SK-N-SH (cell line): ENCODE results near the gene MYO1E. TPM values are rescaled to one million over a fixed set of nuclear protein-coding genes. Genes with fewer than 3 reads are reported as not detected.
A peak's percentile ranks its signal among the peaks of the same experiment; 100 is the strongest.

Experiments used
- CTCF ChIA-PET: fragments of 300-600, 350-600 bp; formaldehyde crosslinking; extraction: SDS; loops from one replicate; lab custom pipeline; 2021; lab: Yijun Ruan, JAX
- POLR2A ChIA-PET: fragments of 350-600 bp; sonication (Branson Sonifier 250); formaldehyde crosslinking; extraction: SDS; loops from one replicate; lab custom pipeline; 2020; ENCODE audit warnings: antibody characterized with exemption, inconsistent platforms; lab: Yijun Ruan, JAX
- DNase-seq: peaks from one replicate; pipeline ENCODE4 v3.0.0; 2012
- H2AFZ ChIP-seq: fragments of 200-600 bp; sonication (generic); 2 replicates; pipeline ENCODE4 v1.8.1; 2016; ENCODE audit warnings: antibody characterized with exemption, mild to moderate bottlenecking, low read depth
- H3F3A ChIP-seq: fragments of 200-600 bp; sonication (generic); replicated peaks from 2 replicates; pipeline ENCODE3; 2016; ENCODE audit warnings: antibody characterized with exemption, mild to moderate bottlenecking; ENCODE audit not compliant: insufficient read depth
- H3K27ac ChIP-seq, 2 experiments: fragments of 200-500 bp in 1 of 2; fragments of 200-600 bp in 1 of 2; sonication (Bioruptor generic) in 1 of 2; sonication (generic), shearing (Covaris generic) in 1 of 2; 2 replicates each; pipeline versions ENCODE4 v1.5.1 to v1.6.1; 2014 to 2016; ENCODE audit warnings: low read depth in 2 of 2, inconsistent platforms in 1 of 2, low read length in 1 of 2, mild to moderate bottlenecking in 1 of 2, mixed read lengths in 1 of 2
- H3K27me3 ChIP-seq: fragments of 200-600 bp; sonication (generic), shearing (Covaris generic); 2 replicates; pipeline ENCODE4 v1.6.1; 2016; ENCODE audit warnings: mixed run types; ENCODE audit not compliant: insufficient read depth
- H3K36me3 ChIP-seq, 2 experiments: fragments of 200-500 bp in 1 of 2; fragments of 200-600 bp in 1 of 2; sonication (Bioruptor generic) in 1 of 2; sonication (generic) in 1 of 2; replicated peaks in 1 of 2; 2 replicates each; pipeline versions ENCODE3 to v1.5.1; 2014 to 2016; ENCODE audit warnings: low read length in 1 of 2, mild to moderate bottlenecking in 1 of 2; ENCODE audit not compliant: insufficient read depth in 2 of 2, control insufficient read depth in 1 of 2
- H3K4me1 ChIP-seq, 2 experiments: fragments of 200-500 bp in 1 of 2; fragments of 200-600 bp in 1 of 2; sonication (Bioruptor generic) in 1 of 2; sonication (generic), shearing (Covaris generic) in 1 of 2; 2 replicates each; pipeline versions ENCODE4 v1.5.1 to v1.6.1; 2014 to 2016; ENCODE audit warnings: low read depth in 1 of 2, low read length in 1 of 2, mixed run types in 1 of 2; ENCODE audit not compliant: insufficient read depth in 2 of 2, control insufficient read depth in 1 of 2
- H3K4me2 ChIP-seq: fragments of 200-600 bp; sonication (generic), shearing (Covaris generic); 2 replicates; pipeline ENCODE4 v1.6.1; 2017; ENCODE audit warnings: mixed run types
- H3K4me3 ChIP-seq, 2 experiments: fragments of 200-500 bp in 1 of 2; fragments of 200-600 bp in 1 of 2; sonication (Bioruptor generic) in 1 of 2; sonication (generic), shearing (Covaris generic) in 1 of 2; 2 replicates each; pipeline versions ENCODE4 v1.5.1 to v1.8.1; 2014 to 2016; ENCODE audit warnings: low read depth in 2 of 2, inconsistent platforms in 1 of 2, low read length in 1 of 2, mild to moderate bottlenecking in 1 of 2, mixed read lengths in 1 of 2, moderate library complexity in 1 of 2
- H3K79me2 ChIP-seq: fragments of 200-600 bp; sonication (generic); 2 replicates; pipeline ENCODE4 v1.8.1; 2017; ENCODE audit warnings: mild to moderate bottlenecking; ENCODE audit not compliant: insufficient read depth
- H3K9ac ChIP-seq: fragments of 200-600 bp; sonication (generic); 2 replicates; pipeline ENCODE4 v1.6.1; 2017; ENCODE audit warnings: mixed run types
- H3K9me2 ChIP-seq: fragments of 200-600 bp; sonication (generic); 2 replicates; pipeline ENCODE4 v1.6.1; 2017; ENCODE audit warnings: mixed run types
- H3K9me3 ChIP-seq: fragments of 200-600 bp; sonication (generic); 2 replicates; pipeline ENCODE4 v1.6.1; 2017; ENCODE audit warnings: mixed run types, mild to moderate bottlenecking, moderate library complexity
- H4K20me1 ChIP-seq: fragments of 200-600 bp; sonication (generic); 2 replicates; pipeline ENCODE4 v1.6.1; 2017; ENCODE audit warnings: mild to moderate bottlenecking, mixed run types; ENCODE audit not compliant: insufficient read depth
- CHD2 ChIP-seq: fragments of 150-350 bp; IDR thresholded peaks from 2 replicates; pipeline ENCODE4 v1.6.1; 2018; ENCODE audit warnings: low read length; ENCODE audit not compliant: partially characterized antibody
- ELF1 ChIP-seq: IDR thresholded peaks from 2 replicates; pipeline ENCODE4 v1.4.0; 2012
- EZH2phosphoT487 ChIP-seq: fragments of 200-600 bp; sonication (generic); IDR thresholded peaks from 2 replicates; pipeline ENCODE4 v1.6.1; 2017; ENCODE audit warnings: low read depth, mixed run types, mild to moderate bottlenecking, antibody characterized with exemption, moderate library complexity, borderline replicate concordance
- FOSL2 ChIP-seq: IDR thresholded peaks from 2 replicates; pipeline ENCODE4 v1.4.0; 2012; ENCODE audit warnings: low read depth, mild to moderate bottlenecking, moderate library complexity, borderline replicate concordance
- JUND ChIP-seq: IDR thresholded peaks from 2 replicates; pipeline ENCODE4 v1.4.0; 2012
- MAX ChIP-seq: IDR thresholded peaks from 2 replicates; pipeline ENCODE4 v1.4.0; 2012; ENCODE audit warnings: low read depth
- MXI1 ChIP-seq: IDR thresholded peaks from 2 replicates; pipeline ENCODE4 v1.6.1; 2012; ENCODE audit warnings: mild to moderate bottlenecking, low read depth, low read length, improper control_type of control experiment
- RCOR1 ChIP-seq: fragments of 150-350 bp; IDR thresholded peaks from 2 replicates; pipeline ENCODE4 v1.6.1; 2017; ENCODE audit warnings: antibody characterized with exemption, low read length
- SIN3A ChIP-seq: IDR thresholded peaks from 2 replicates; pipeline ENCODE4 v1.6.1; 2012; ENCODE audit warnings: low read depth, mild to moderate bottlenecking, low read length, moderate library complexity, borderline replicate concordance
- USF2 ChIP-seq: fragments of 150-350 bp; IDR thresholded peaks from 2 replicates; pipeline ENCODE4 v1.6.1; 2017; ENCODE audit warnings: antibody characterized with exemption, low read length, low read depth, borderline replicate concordance
- WGBS: methylation state at CpG from one replicate; pipeline ENCODE4 v1.1.6; 2017; ENCODE audit warnings: low lambda C conversion rate; 5-methylcytosine and 5-hydroxymethylcytosine counted together
- polyA plus RNA-seq, 3 experiments: library from polyadenylated mRNA; depleted of rRNA; stranded (reverse); fragments of >200 nt; gene quantifications; 2 replicates each; pipeline ENCODE4 v1.2.3, GENCODE V29; 2012
- TF ChIP-seq, protein P1 (sequence below): fragments of 150-350 bp; IDR thresholded peaks from 2 replicates; pipeline ENCODE4 v1.6.1; 2016; ENCODE audit warnings: mild to moderate bottlenecking, low read depth, low read length
- TF ChIP-seq, protein P2 (sequence below): IDR thresholded peaks from 2 replicates; pipeline ENCODE4 v1.4.0; 2012; ENCODE audit warnings: low read depth, borderline replicate concordance
- TF ChIP-seq, protein P3 (sequence below): IDR thresholded peaks from 2 replicates; pipeline ENCODE4 v1.6.1; 2012; ENCODE audit warnings: mild to moderate bottlenecking, low read depth, low read length, moderate library complexity

MYO1E gene
- polyA plus RNA-seq, 1 of the 3 experiments (the other 2 are of a cell fraction) = 9.7 TPM

GRCh38 chr15:59203657-59204056 lies 169.0 kb downstream of the MYO1E start (continued):
- TF ChIP-seq, protein P1, sequence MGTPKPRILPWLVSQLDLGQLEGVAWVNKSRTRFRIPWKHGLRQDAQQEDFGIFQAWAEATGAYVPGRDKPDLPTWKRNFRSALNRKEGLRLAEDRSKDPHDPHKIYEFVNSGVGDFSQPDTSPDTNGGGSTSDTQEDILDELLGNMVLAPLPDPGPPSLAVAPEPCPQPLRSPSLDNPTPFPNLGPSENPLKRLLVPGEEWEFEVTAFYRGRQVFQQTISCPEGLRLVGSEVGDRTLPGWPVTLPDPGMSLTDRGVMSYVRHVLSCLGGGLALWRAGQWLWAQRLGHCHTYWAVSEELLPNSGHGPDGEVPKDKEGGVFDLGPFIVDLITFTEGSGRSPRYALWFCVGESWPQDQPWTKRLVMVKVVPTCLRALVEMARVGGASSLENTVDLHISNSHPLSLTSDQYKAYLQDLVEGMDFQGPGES = no peak
- no peak for TF ChIP-seq EZH2phosphoT487
- no peak for TF ChIP-seq FOSL2
- TF ChIP-seq MAX = no peak

DNA sequence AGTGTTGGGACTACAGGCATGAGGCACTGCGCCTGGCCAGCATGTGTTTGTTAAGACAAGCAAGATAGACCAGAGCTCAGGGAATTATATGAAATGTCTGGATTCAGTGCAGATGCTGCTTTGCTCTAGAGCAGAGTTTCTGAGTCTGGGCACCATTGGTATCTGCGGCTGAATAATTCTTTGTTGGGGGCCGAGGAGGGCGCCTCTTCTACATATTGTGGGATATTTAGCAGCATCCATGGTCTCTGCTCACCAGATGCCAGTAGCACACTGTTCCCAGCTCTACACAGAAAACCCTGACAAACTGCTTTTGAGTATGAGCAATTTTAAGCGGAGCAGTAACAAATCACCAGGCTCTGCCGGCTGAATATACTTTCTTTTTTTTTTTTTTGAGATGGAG lies 169.7 kb downstream of the MYO1E start:
- H3K4me2 ChIP-seq = no peak overlapping the region
- H3K9me2 ChIP-seq = no peaks in the 10 kb centered on the region
- no peaks in the 10 kb centered on the region for H3K79me2 ChIP-seq
- H4K20me1 ChIP-seq = no peaks in the 10 kb centered on the region
- whole genome bisulfite sequencing = 95% methylated on average over 6 of the region's 6 CpGs
- no peak for DNase-seq
- H3K9me3 ChIP-seq = no peaks in the 10 kb centered on the region
- peaks cover 16% of the 10 kb centered on the region for H3F3A ChIP-seq
- CTCF ChIA-PET = interaction anchor here (1.0 kb wide), 1 partner anchor 290 kb away, joined by 3 read pairs; no protein-coding TSS in a partner anchor
- no peak overlapping the region for H2AFZ ChIP-seq
- H3K9ac ChIP-seq = no peak overlapping the region
- no peak overlapping the region for H3K4me3 ChIP-seq
- POLR2A ChIA-PET = no interaction called here
- H3K36me3 ChIP-seq = peaks cover 24 to 43% of the 10 kb centered on the region in 2 experiments
- H3K27ac ChIP-seq = no peak overlapping the region
- TF ChIP-seq USF2 (no peak), SIN3A (no peak), CHD2 (no peak), RCOR1 (no peak), JUND (no peak)
- no peaks in the 10 kb centered on the region for H3K27me3 ChIP-seq
- H3K4me1 ChIP-seq = peaks cover 0 to 8% of the 10 kb centered on the region in 2 experiments; a peak in 3 of 4 replicates

GRCh38 chr15:59200560-59200959 lies 172.1 kb downstream of the MYO1E start:
- Histone ChIP-seq H3K9me2 (no peaks in the 10 kb centered on the region), H2AFZ (no peak overlapping the region), H3K4me3 (no peak overlapping the region), H3K27ac (peak overlapping the region in 1 of 2 experiments; percentile 81; a peak in 2 of 4 replicates), H4K20me1 (no peaks in the 10 kb centered on the region)
- WGBS = 75% methylated on average over 9 of the region's 9 CpGs
- POLR2A ChIA-PET = no interaction called here
- TF ChIP-seq CHD2 (no peak), ELF1 (no peak), MXI1 (no peak)
- TF ChIP-seq, protein P2, sequence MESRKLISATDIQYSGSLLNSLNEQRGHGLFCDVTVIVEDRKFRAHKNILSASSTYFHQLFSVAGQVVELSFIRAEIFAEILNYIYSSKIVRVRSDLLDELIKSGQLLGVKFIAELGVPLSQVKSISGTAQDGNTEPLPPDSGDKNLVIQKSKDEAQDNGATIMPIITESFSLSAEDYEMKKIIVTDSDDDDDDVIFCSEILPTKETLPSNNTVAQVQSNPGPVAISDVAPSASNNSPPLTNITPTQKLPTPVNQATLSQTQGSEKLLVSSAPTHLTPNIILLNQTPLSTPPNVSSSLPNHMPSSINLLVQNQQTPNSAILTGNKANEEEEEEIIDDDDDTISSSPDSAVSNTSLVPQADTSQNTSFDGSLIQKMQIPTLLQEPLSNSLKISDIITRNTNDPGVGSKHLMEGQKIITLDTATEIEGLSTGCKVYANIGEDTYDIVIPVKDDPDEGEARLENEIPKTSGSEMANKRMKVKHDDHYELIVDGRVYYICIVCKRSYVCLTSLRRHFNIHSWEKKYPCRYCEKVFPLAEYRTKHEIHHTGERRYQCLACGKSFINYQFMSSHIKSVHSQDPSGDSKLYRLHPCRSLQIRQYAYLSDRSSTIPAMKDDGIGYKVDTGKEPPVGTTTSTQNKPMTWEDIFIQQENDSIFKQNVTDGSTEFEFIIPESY = no peak
- TF ChIP-seq, protein P3, sequence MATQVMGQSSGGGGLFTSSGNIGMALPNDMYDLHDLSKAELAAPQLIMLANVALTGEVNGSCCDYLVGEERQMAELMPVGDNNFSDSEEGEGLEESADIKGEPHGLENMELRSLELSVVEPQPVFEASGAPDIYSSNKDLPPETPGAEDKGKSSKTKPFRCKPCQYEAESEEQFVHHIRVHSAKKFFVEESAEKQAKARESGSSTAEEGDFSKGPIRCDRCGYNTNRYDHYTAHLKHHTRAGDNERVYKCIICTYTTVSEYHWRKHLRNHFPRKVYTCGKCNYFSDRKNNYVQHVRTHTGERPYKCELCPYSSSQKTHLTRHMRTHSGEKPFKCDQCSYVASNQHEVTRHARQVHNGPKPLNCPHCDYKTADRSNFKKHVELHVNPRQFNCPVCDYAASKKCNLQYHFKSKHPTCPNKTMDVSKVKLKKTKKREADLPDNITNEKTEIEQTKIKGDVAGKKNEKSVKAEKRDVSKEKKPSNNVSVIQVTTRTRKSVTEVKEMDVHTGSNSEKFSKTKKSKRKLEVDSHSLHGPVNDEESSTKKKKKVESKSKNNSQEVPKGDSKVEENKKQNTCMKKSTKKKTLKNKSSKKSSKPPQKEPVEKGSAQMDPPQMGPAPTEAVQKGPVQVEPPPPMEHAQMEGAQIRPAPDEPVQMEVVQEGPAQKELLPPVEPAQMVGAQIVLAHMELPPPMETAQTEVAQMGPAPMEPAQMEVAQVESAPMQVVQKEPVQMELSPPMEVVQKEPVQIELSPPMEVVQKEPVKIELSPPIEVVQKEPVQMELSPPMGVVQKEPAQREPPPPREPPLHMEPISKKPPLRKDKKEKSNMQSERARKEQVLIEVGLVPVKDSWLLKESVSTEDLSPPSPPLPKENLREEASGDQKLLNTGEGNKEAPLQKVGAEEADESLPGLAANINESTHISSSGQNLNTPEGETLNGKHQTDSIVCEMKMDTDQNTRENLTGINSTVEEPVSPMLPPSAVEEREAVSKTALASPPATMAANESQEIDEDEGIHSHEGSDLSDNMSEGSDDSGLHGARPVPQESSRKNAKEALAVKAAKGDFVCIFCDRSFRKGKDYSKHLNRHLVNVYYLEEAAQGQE = no peak
- TF ChIP-seq, all 33 proteins: peak for 0
- DNase-seq = no peak
- Histone ChIP-seq H3K4me1 (peaks cover 0 to 8% of the 10 kb centered on the region in 2 experiments; a peak in 3 of 4 replicates), H3K9me3 (no peaks in the 10 kb centered on the region), H3K4me2 (0 out of 2 replicates have a peak overlapping the region, but pooled peaks have one; percentile 38), H3K9ac (peak overlapping the region; percentile 57; the same call in 1 of the 2 replicates), H3K79me2 (no peaks in the 10 kb centered on the region), H3K27me3 (no peaks in the 10 kb centered on the region), H3K36me3 (peaks cover 9 to 37% of the 10 kb centered on the region in 2 experiments), H3F3A (peaks cover 16% of the 10 kb centered on the region)
- CTCF ChIA-PET = interaction anchor here (0.7 kb wide), 1 partner anchor 14 kb away, joined by 3 read pairs; no protein-coding TSS in a partner anchor
